GM06990 (cell line): ENCODE results near the gene NHERF1.

Source experiments
- DNase-seq: peaks from one replicate; pipeline ENCODE4 v3.0.0-alpha.2; 2011; ENCODE audit not compliant: insufficient read length; ENCODE audit errors: extremely low read depth
- H3K27me3 ChIP-seq: replicated peaks from 2 replicates; pipeline ENCODE4 v1.6.0; 2011; ENCODE audit warnings: low read length; ENCODE audit not compliant: control insufficient read depth, insufficient read depth
- H3K36me3 ChIP-seq: 2 replicates; pipeline ENCODE4 v1.5.1; 2011; ENCODE audit warnings: low read length; ENCODE audit not compliant: control insufficient read depth, insufficient read depth
- H3K4me3 ChIP-seq: replicated peaks from 2 replicates; pipeline ENCODE4 v1.5.1; 2011; ENCODE audit warnings: low read depth, mild to moderate bottlenecking, control low read depth, low read length
- TF ChIP-seq, protein P1 (sequence below): IDR thresholded peaks from 2 replicates; pipeline ENCODE4 v1.5.1; 2011; ENCODE audit warnings: low read length, control low read depth, mild to moderate bottlenecking, inconsistent platforms; ENCODE audit not compliant: insufficient read depth, poor library complexity, severe bottlenecking

The NHERF1 gene

DNA sequence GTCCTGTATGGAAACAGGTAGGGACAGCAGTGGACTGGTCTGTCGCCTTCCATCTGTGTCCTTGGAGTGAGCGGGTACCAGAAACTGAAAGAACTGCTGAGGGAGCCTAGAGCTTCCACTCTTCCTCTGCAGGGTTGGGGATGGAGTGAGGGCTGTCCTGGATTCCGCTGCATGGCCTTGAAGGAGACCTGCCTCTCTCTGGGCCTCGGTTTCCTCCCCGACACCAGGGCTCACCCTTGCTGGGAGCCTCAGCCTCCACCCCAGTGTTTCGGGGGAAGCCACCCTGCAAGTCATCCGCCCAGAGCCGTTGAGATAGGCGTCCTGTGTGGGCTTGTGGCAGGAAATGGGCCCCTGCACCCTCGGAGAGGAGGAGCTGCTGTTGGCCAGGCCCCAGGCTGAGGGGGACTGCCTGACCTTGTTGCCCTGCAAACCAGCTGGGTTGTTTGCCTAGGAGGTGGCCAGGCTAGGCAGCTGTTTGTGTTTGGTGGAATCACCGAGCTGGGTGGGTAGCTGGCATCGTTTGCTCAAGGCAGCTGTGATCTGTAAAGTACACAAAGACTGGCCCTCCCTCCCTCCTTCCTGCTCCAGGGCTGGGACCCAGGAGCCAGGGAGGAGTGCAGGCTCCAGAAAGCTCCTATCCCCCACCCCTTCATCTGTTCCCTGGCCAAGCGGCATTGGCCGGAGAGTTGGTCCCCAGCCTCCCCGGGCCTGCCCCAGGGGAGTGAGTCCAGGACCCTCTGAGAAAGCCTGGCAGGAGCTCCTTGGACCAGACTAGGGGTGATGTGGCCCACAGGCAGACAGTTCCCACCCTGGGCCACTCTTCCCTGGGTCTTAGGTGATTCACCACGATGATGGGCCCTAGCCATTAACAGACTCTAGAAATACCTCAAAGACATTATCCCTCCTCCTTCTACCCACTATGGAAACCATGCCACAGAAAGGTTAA is 10.1 kb upstream of the NHERF1 start:
- peak overlapping the region; percentile 49 for H3K4me3 ChIP-seq
- no peaks in the 10 kb centered on the region for H3K27me3 ChIP-seq
- DNase-seq = peak; percentile 76
- H3K36me3 ChIP-seq = no peaks in the 10 kb centered on the region
- TF ChIP-seq, protein P1, sequence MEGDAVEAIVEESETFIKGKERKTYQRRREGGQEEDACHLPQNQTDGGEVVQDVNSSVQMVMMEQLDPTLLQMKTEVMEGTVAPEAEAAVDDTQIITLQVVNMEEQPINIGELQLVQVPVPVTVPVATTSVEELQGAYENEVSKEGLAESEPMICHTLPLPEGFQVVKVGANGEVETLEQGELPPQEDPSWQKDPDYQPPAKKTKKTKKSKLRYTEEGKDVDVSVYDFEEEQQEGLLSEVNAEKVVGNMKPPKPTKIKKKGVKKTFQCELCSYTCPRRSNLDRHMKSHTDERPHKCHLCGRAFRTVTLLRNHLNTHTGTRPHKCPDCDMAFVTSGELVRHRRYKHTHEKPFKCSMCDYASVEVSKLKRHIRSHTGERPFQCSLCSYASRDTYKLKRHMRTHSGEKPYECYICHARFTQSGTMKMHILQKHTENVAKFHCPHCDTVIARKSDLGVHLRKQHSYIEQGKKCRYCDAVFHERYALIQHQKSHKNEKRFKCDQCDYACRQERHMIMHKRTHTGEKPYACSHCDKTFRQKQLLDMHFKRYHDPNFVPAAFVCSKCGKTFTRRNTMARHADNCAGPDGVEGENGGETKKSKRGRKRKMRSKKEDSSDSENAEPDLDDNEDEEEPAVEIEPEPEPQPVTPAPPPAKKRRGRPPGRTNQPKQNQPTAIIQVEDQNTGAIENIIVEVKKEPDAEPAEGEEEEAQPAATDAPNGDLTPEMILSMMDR = no peak

DNA sequence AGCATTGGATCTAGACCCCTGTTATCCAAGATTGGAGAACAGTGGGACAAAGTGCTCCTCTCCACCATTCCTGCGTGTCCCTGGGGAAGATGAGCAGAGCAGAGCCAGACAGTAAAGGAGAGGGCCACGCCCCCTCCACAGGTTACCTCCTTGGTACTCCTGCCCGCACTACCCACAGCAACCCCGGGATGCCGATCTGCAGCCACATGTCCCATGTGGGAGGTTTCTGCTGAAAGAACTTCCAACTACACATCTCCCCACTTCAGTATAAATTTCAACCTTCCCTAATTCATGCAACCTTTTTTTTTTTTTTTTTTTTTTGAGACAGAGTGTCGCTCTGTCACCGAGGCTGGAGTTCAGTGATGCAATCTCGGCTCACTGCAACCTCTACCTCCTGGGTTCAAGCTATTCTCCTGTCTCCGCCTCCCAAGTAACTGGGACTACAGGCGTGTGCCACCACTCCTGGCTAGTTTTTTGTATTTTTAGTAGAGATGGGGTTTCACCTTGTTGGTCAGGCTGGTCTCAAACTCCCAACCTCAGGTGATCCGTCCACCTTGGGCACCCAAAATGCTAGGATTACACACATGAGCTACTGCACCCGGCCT is 9.1 kb upstream of the NHERF1 start:
- DNase-seq = no peak
- TF ChIP-seq, protein P1 = no peak
- no peaks in the 10 kb centered on the region for H3K27me3 ChIP-seq
- no peak overlapping the region for H3K4me3 ChIP-seq
- no peaks in the 10 kb centered on the region for H3K36me3 ChIP-seq

DNA sequence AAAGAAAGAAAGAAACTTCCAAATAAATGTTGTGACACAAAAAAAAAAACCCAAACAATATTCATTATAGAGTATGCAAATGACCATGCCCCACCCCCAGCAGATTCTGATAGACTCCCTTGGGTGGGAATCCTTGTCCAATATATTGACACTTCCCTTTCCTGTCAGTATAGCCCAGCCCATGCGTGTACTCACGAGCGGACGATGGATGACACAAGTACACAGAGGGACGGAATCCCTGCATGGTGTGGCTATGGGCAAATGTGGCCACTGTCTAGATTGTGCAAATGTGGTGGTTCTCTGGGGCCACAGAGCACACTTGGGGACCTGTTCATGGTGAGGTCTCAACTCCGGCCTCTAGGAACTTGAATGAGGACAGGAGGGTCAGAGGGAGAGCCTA is 8.3 kb upstream of the NHERF1 start:
- TF ChIP-seq, protein P1 = no peak
- H3K4me3 ChIP-seq = no peak overlapping the region

DNA sequence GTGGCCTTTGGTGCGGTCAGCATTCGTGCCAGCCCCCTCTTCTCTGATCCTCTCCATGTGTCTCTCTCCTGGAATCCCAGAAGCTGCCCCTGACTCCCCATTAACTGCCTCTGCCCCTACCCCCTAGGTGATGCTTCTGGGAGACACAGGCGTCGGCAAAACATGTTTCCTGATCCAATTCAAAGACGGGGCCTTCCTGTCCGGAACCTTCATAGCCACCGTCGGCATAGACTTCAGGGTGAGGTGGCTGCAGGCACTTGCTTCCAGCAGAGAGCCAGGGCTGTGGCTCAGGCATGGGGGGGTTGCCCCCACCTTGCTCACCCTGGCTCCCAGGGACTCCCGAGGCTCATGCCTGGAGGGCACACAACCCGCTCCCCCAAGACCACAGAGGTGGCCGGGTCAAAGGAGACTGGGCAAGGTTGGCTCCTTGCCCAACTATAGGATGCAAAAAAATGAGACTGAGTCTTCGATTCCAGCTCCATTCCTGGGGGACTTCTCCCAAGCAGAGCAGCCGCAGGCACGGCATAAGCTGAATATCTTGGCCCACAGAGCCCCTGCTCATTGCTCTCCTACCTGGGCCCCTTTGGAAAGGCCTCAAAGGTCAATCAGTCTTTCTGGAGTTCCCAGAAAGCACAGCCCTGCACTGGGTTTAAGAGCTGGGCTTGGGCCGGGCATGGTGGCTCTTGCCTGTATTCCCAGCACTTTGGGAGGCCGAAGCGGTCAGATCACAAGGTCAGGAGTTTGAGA is 7.6 kb upstream of the NHERF1 start:
- TF ChIP-seq, protein P1 = no peak
- Histone ChIP-seq H3K4me3 (no peak overlapping the region), H3K27me3 (no peaks in the 10 kb centered on the region), H3K36me3 (no peaks in the 10 kb centered on the region)
- no peak for DNase-seq

More for the DNA sequence above, 8.3 kb upstream of the NHERF1 start:
- no peaks in the 10 kb centered on the region for H3K36me3 ChIP-seq
- no peak for DNase-seq
- H3K27me3 ChIP-seq = no peaks in the 10 kb centered on the region

DNA sequence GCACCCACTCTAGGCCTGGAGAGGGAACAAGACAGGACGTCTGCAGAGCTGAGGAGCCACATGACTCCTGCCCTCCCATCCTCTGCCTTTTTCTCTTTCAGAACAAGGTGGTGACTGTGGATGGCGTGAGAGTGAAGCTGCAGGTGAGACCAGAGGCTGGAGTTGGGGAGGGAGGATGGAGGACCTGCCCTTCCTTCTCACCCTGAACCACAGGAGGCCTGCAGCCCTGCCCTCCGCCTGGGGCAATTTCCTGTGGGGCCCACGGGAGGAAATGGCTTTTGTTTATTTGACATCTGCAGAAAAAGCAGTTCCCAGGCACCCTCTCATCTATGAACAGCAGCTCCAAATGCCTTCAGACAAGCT is 6.3 kb upstream of the NHERF1 start:
- DNase-seq = peak; percentile 77
- TF ChIP-seq, protein P1 = no peak
- Histone ChIP-seq H3K36me3 (no peaks in the 10 kb centered on the region), H3K27me3 (no peaks in the 10 kb centered on the region), H3K4me3 (no peak overlapping the region)
